SK-N-SH treated with all-trans-retinoic acid at 6 μM for 48 hours (cell line): ENCODE measurements around the gene ATP5F1D.

ENCODE experiments used
- ATAC-seq: fragments of 200-7000 bp; cut with Tn5 transposase; 3 replicates; pipeline ENCODE4 v1.9.1; 2020; ENCODE audit warnings: mild to moderate bottlenecking, moderate library complexity
- ARNTL ChIP-seq: fragments of 450-650 bp; formaldehyde crosslinking; IDR thresholded peaks from 2 replicates; pipeline ENCODE4 v1.5.0; 2020; ENCODE audit warnings: low read depth, mild to moderate bottlenecking, moderate library complexity, borderline replicate concordance
- BACH2 ChIP-seq: fragments of 250-450 bp; sonication (Bioruptor Pico); IDR thresholded peaks from 2 replicates; pipeline ENCODE4 v1.9.0; 2021; ENCODE audit warnings: mild to moderate bottlenecking, borderline replicate concordance
- ISL1 ChIP-seq: fragments of 250-450 bp; sonication (Bioruptor Pico); IDR thresholded peaks from 2 replicates; pipeline ENCODE4 v2.1.2; 2022; ENCODE audit warnings: mild to moderate bottlenecking, moderate library complexity
- OSR1 ChIP-seq: fragments of 250-450 bp; sonication (Bioruptor Pico); IDR thresholded peaks from 2 replicates; pipeline ENCODE4 v1.8.0; 2022; ENCODE audit warnings: moderate library complexity, mild to moderate bottlenecking, inconsistent platforms
- PPARA ChIP-seq: fragments of 250-450 bp; sonication (Bioruptor Pico); IDR thresholded peaks from 2 replicates; pipeline ENCODE4 v1.5.0; 2020; ENCODE audit warnings: mild to moderate bottlenecking, borderline replicate concordance
- RARB ChIP-seq: fragments of 250-450 bp; sonication (Bioruptor Pico); IDR thresholded peaks from 2 replicates; pipeline ENCODE4 v1.8.0; 2021; ENCODE audit warnings: mild to moderate bottlenecking, moderate library complexity
- SNAI2 ChIP-seq: fragments of 250-450 bp; sonication (Bioruptor Pico); IDR thresholded peaks from 2 replicates; pipeline ENCODE4 v1.5.0; 2020; ENCODE audit warnings: mild to moderate bottlenecking, moderate library complexity
- TCF4 ChIP-seq: fragments of 250-450 bp; sonication (Bioruptor Pico); IDR thresholded peaks from 2 replicates; pipeline ENCODE4 v1.8.0; 2021; ENCODE audit warnings: mild to moderate bottlenecking, moderate library complexity, borderline replicate concordance
- TOX ChIP-seq: fragments of 250-450 bp; sonication (Bioruptor Pico); IDR thresholded peaks from 2 replicates; pipeline ENCODE4 v1.8.0; 2021; ENCODE audit warnings: mild to moderate bottlenecking, moderate library complexity, borderline replicate concordance
- ZFP3 ChIP-seq: fragments of 250-450 bp; sonication (Bioruptor Pico); IDR thresholded peaks from 2 replicates; pipeline ENCODE4 v1.5.0; 2020; ENCODE audit warnings: mild to moderate bottlenecking, moderate library complexity
- ZNF565 ChIP-seq: fragments of 450-650 bp; formaldehyde crosslinking; conservative IDR thresholded peaks from 2 replicates; pipeline ENCODE4 v1.5.0; 2020; ENCODE audit warnings: low read depth, mild to moderate bottlenecking, moderate library complexity
- ZNF70 ChIP-seq: fragments of 450-650 bp; formaldehyde crosslinking; IDR thresholded peaks from 2 replicates; pipeline ENCODE4 v1.5.0; 2020; ENCODE audit warnings: mild to moderate bottlenecking, moderate library complexity
- TF ChIP-seq, protein P1 (sequence below): fragments of 250-450 bp; sonication (Bioruptor Pico); IDR thresholded peaks from 2 replicates; pipeline ENCODE4 v1.8.0; 2020; ENCODE audit warnings: mild to moderate bottlenecking, moderate library complexity, borderline replicate concordance
- TF ChIP-seq, protein P2 (sequence below): fragments of 250-450 bp; sonication (Bioruptor Pico); IDR thresholded peaks from 2 replicates; pipeline ENCODE4 v1.5.0; 2020; ENCODE audit warnings: mild to moderate bottlenecking, moderate library complexity
- TF ChIP-seq, protein P3 (sequence below): fragments of 250-450 bp; sonication (Bioruptor Pico); IDR thresholded peaks from 2 replicates; pipeline ENCODE4 v1.5.1; 2020; ENCODE audit warnings: low read depth, mild to moderate bottlenecking, moderate library complexity
- TF ChIP-seq, protein P4 (sequence below): fragments of 250-450 bp; sonication (Bioruptor Pico); IDR thresholded peaks from 2 replicates; pipeline ENCODE4 v1.5.1; 2021; ENCODE audit warnings: mild to moderate bottlenecking, moderate library complexity

Gene ATP5F1D

DNA sequence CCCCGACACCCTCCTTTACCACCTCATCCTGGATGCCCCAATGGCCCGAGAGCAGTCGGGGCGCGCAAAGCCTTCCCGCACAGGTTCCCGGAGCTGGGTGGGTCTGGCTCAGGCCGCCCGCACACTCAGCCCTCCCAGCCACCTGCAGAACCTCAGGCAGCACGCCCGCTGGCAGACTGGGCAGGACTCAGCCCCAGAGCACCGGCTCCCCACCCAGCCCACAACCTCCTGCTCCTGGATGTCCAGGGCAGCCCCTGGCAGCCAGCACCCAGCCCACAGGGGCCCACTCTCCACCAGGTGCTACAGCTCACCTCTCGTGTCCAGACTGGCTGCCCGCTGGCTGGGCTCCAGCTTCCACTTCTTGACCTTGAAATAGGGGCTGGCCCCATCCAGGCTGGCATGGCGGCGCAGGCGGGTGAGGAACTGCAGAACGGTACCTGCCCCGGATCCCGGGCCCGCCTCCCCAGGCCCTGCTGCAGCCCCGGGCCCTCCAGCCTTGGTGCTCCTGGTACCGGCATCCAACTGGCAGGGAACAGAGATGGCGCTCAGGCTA lies 8.4 kb upstream of the ATP5F1D start (continued):
- TF ChIP-seq, protein P1, sequence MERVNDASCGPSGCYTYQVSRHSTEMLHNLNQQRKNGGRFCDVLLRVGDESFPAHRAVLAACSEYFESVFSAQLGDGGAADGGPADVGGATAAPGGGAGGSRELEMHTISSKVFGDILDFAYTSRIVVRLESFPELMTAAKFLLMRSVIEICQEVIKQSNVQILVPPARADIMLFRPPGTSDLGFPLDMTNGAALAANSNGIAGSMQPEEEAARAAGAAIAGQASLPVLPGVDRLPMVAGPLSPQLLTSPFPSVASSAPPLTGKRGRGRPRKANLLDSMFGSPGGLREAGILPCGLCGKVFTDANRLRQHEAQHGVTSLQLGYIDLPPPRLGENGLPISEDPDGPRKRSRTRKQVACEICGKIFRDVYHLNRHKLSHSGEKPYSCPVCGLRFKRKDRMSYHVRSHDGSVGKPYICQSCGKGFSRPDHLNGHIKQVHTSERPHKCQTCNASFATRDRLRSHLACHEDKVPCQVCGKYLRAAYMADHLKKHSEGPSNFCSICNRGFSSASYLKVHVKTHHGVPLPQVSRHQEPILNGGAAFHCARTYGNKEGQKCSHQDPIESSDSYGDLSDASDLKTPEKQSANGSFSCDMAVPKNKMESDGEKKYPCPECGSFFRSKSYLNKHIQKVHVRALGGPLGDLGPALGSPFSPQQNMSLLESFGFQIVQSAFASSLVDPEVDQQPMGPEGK: no peak
- TF ChIP-seq SNAI2 (CRISPR knock-in tag): no peak
- TF ChIP-seq PPARA: no peak
- TF ChIP-seq, protein P2, sequence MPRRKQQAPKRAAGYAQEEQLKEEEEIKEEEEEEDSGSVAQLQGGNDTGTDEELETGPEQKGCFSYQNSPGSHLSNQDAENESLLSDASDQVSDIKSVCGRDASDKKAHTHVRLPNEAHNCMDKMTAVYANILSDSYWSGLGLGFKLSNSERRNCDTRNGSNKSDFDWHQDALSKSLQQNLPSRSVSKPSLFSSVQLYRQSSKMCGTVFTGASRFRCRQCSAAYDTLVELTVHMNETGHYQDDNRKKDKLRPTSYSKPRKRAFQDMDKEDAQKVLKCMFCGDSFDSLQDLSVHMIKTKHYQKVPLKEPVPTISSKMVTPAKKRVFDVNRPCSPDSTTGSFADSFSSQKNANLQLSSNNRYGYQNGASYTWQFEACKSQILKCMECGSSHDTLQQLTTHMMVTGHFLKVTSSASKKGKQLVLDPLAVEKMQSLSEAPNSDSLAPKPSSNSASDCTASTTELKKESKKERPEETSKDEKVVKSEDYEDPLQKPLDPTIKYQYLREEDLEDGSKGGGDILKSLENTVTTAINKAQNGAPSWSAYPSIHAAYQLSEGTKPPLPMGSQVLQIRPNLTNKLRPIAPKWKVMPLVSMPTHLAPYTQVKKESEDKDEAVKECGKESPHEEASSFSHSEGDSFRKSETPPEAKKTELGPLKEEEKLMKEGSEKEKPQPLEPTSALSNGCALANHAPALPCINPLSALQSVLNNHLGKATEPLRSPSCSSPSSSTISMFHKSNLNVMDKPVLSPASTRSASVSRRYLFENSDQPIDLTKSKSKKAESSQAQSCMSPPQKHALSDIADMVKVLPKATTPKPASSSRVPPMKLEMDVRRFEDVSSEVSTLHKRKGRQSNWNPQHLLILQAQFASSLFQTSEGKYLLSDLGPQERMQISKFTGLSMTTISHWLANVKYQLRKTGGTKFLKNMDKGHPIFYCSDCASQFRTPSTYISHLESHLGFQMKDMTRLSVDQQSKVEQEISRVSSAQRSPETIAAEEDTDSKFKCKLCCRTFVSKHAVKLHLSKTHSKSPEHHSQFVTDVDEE (CRISPR knock-in tag): no peak
- TF ChIP-seq ZNF565 (CRISPR knock-in tag): no peak

DNA sequence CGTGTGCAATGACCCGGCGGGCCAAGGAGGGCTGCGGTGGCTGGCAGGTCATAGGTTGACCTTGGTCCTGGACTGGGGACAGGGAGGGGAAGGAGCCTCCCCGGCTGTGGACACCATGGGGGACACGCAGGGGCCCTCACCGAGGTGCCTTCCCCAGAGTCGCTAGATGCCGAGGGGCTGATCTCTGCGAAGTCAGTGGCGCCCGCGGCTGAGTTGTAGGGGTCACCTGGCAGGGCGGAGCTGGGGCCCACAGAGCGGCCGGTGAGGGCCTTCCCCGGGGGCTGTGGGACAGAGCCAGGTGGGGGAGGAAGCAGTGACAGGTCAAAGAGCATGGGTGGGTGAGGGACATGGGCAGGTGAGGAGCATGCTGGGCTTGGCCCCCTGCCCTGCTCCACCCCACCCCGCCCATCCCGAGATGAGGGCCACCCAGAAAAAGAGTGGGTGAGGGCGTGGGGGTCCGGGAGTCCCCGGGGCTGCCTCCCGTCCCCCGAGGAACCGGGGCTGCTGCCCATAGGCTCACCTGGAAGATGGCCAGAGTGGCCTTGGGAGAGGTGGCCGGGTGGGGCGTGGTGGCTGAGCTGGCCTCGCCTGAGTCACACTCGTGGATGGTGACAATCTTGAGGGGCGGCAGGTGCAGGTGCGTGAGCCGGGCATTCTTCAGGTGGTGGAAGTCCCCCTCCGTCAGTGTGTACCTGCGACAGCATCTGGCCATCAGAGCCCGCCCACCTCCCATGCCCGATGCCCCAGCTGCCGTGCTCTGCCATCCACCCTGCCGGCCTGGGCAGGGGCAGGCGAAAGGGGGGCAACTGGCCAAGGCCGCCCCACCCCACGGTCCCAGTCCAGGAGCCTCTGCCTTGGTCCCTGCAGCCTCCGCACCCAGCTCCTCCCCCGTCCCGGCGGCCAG lies 7.2 kb upstream of the ATP5F1D start:
- TF ChIP-seq PPARA (no peak), ARNTL (CRISPR knock-in tag) (no peak), ISL1 (CRISPR knock-in tag) (no peak), RARB (CRISPR knock-in tag) (no peak), TCF4 (CRISPR knock-in tag) (no peak), BACH2 (CRISPR knock-in tag) (no peak), ZFP3 (CRISPR knock-in tag) (no peak), TOX (CRISPR knock-in tag) (no peak)
- TF ChIP-seq, protein P2 (CRISPR knock-in tag): no peak
- TF ChIP-seq, protein P1: no peak
- TF ChIP-seq, protein P3, sequence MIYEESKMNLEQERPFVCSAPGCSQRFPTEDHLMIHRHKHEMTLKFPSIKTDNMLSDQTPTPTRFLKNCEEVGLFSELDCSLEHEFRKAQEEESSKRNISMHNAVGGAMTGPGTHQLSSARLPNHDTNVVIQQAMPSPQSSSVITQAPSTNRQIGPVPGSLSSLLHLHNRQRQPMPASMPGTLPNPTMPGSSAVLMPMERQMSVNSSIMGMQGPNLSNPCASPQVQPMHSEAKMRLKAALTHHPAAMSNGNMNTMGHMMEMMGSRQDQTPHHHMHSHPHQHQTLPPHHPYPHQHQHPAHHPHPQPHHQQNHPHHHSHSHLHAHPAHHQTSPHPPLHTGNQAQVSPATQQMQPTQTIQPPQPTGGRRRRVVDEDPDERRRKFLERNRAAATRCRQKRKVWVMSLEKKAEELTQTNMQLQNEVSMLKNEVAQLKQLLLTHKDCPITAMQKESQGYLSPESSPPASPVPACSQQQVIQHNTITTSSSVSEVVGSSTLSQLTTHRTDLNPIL: no peak
- TF ChIP-seq, protein P4, sequence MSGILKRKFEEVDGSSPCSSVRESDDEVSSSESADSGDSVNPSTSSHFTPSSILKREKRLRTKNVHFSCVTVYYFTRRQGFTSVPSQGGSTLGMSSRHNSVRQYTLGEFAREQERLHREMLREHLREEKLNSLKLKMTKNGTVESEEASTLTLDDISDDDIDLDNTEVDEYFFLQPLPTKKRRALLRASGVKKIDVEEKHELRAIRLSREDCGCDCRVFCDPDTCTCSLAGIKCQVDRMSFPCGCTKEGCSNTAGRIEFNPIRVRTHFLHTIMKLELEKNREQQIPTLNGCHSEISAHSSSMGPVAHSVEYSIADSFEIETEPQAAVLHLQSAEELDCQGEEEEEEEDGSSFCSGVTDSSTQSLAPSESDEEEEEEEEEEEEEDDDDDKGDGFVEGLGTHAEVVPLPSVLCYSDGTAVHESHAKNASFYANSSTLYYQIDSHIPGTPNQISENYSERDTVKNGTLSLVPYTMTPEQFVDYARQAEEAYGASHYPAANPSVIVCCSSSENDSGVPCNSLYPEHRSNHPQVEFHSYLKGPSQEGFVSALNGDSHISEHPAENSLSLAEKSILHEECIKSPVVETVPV (CRISPR knock-in tag): no peak
- TF ChIP-seq, all 23 proteins: peak for 0

DNA sequence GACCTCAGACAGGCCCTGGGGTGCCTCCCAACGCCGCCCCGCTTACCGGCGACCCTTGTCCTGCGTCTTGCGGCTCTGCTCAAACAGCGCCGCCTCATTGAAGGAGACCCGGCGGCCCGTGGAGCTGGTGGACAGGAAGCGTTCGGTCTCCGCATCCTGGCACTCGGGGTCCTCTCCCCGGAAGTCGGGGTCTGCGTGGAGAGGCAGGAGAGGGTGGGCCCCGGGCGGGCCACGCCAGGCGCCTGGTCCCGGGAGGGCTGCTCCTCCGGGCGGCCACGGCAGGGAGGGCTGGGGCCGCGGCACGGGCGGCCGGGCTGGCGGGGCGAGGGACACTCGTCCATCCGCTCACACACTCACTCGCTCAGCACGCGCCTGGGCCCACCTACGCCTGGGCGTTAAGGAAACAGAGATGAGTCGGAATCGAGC lies 6.6 kb upstream of the ATP5F1D start:
- no peak for ATAC-seq
- TF ChIP-seq, protein P2 (CRISPR knock-in tag): no peak
- TF ChIP-seq ISL1 (CRISPR knock-in tag): no peak
- no peak for TF ChIP-seq OSR1
- TF ChIP-seq SNAI2 (CRISPR knock-in tag): no peak
- no peak for TF ChIP-seq ZNF70 (CRISPR knock-in tag)
- TF ChIP-seq, protein P1: no peak

More for the DNA sequence above, 7.2 kb upstream of the ATP5F1D start:
- no peak for ATAC-seq
